GM12873 (cell line): ENCODE results near the gene KIF5C.

Experiments
- TF ChIP-seq, protein P1 (sequence below): IDR thresholded peaks from 2 replicates; pipeline ENCODE4 v1.5.1; 2012; ENCODE audit warnings: low read depth, mild to moderate bottlenecking, moderate library complexity, low read length, control low read depth; ENCODE audit not compliant: insufficient read depth; ENCODE audit errors: missing control alignments

Gene KIF5C

DNA sequence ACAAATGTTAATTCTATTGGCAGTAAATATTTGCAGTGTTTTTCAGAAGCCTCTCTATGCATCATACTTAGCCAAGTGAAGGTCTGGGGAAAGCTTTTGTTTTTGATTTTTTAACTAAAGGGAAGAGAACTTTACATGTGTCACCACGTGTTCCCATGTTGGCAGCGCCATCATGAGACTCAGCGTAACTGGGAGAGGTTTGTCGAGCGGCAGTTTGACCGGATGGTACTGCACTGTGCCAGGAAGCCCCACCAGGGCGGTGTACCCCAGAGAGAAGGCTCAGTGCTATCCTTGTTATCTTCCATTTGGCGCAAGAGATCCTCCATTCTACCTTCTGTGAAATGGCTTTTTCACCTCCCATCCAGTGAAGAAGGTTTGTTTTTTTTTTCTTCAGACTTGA is 38.5 kb downstream of the KIF5C start:
- TF ChIP-seq, protein P1, sequence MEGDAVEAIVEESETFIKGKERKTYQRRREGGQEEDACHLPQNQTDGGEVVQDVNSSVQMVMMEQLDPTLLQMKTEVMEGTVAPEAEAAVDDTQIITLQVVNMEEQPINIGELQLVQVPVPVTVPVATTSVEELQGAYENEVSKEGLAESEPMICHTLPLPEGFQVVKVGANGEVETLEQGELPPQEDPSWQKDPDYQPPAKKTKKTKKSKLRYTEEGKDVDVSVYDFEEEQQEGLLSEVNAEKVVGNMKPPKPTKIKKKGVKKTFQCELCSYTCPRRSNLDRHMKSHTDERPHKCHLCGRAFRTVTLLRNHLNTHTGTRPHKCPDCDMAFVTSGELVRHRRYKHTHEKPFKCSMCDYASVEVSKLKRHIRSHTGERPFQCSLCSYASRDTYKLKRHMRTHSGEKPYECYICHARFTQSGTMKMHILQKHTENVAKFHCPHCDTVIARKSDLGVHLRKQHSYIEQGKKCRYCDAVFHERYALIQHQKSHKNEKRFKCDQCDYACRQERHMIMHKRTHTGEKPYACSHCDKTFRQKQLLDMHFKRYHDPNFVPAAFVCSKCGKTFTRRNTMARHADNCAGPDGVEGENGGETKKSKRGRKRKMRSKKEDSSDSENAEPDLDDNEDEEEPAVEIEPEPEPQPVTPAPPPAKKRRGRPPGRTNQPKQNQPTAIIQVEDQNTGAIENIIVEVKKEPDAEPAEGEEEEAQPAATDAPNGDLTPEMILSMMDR = no peak

DNA sequence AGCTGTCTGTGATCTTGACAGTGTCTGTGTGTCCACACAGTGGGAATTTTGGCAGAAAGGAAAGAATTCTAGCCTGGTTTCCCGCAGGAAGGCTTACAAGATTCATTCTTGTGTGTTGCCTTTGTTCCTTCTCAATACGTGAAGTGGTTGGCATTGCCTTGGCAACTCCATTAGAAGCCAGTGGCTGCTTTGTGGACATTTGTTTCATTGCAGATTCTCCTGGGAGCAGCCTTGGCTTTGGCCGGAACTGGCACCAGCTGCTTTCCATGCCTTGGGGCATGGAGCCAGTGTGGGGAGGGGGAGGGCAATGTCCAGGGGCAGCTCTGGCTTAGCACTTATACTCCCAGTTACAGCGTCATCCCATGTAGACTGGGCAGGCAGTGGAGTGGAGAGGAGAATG is 39.4 kb downstream of the KIF5C start:
- TF ChIP-seq, protein P1 = no peak

DNA sequence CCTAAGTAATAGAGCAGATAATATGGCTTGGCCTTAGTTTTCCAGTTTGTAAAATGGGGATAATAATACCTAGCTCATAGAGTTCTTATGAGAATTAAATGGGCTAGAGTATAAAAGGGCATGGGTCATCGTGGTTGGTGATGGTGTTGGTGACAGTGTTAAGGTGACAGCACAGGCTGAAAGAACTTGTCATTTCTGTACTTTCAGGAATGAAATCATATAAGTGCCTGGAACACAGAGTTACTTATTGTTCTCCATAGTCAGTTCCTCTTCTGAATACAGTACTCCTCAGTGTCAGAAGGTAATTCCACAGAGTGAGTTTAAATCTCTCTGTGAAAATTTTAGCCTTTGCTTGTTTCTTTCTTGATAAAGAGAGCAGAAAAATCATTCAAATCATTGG is 42.4 kb downstream of the KIF5C start:
- TF ChIP-seq, protein P1 = no peak

DNA sequence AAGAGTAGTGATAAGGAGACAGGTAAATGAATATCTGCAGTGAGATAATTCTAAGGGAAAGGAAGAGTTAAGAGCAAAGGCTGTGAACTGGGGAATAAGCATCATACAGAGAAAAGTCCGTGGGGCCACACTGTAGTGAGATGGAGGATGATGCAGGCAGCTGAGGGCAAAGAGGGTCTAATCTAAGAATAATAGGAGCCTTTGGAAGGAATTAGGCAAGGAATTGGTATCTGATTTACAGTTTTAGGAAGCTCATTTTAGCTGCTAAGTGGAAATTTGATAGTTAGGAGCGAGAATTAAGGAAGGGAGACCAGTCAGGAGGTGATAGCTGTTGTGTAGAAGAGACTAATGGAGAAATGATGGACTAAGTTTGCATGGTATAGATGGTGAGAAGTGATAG is 43.5 kb downstream of the KIF5C start:
- TF ChIP-seq, protein P1 = no peak

DNA sequence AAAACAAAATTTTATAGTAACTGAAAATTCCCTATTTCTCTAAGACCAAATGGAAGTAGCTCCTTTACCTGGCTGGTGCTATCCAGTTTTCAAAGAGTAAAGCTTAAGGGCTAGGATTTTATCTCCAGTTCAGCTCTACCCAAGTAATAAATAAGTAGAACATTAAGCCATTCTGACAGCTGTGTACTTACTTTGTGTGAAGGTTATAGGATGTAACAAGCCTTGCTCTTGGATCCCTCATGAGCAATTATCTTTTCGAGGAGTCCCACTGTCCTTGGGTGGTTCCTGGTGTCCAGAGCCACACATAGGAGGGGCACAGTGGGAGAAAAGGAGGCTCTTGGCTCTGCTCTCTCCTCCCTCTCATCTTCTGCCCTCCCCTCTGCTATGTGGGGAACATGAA is 45.5 kb downstream of the KIF5C start:
- TF ChIP-seq, protein P1 = no peak

DNA sequence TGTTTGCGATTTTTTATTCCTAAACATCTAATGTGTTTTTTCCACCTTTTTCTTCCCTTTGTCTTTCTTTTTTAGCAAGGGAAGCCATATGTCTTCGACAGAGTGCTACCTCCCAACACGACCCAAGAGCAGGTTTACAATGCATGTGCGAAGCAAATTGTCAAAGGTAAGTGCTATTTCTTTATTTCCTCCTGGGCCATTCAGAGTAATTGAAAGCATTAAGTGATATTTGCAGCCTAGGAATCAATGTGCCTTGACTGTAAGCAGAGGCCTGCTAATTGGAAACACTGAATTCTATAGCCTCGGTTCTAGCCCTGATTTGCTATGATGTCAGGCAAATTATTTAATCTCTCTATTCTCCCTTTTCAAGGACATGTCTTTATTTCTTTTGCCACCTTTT is 47.0 kb downstream of the KIF5C start:
- TF ChIP-seq, protein P1 = no peak

DNA sequence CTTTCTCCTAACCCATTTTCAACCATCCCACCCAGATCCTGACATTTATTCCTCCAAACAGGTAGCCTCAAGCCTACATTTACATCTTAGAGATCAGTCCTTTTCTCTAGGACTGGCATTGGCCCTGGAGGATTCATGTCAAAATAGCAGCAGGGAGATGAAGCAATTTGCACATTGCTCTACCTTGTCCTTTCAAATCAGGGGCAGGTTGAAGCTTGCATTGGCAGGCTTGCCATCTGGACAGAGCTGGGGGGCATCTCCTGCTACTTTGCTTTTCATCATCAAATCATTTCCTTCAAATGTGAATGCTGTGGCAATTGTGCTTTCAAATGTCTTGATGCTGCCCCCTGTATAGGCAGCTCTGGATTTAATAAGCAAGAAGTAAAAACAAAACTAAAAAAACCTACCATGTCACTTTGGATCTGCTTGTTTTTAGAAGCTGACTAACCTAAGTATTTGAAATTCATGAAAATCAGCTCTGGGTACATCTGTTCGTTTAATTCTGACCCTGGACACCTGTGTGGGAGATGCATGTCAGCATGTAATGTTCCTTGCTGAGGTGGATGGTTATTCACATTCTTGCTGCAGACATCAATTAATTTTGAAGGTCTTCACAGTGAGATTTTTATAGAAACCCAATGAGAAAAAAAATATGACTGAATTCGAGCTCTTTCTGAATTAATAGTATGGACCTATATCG is 47.9 kb downstream of the KIF5C start:
- TF ChIP-seq, protein P1 = no peak
